Activated naive CD8-positive, alpha-beta T cell treated with anti-CD3 and anti-CD28 coated beads for 36 hours (primary cell): Measurements from ENCODE around the gene FYN. TPM values are rescaled to one million over a fixed set of nuclear protein-coding genes. Genes with fewer than 3 reads are reported as not detected.

Source experiments
- DNase-seq: peaks from one replicate; pipeline ENCODE4 v3.0.0; 2021
- H3K27ac Mint-ChIP-seq: one replicate; pipeline ENCODE4 v1.8.0; 2022; ENCODE audit warnings: mild to moderate bottlenecking, moderate library complexity, mixed read lengths
- H3K27me3 Mint-ChIP-seq: one replicate; pipeline ENCODE4 v1.8.0; 2022; ENCODE audit warnings: mild to moderate bottlenecking, mixed read lengths
- H3K36me3 Mint-ChIP-seq: one replicate; pipeline ENCODE4 v1.8.0; 2021; ENCODE audit warnings: mild to moderate bottlenecking, mixed read lengths
- H3K4me1 Mint-ChIP-seq: one replicate; pipeline ENCODE4 v1.8.0; 2021; ENCODE audit warnings: mixed read lengths
- H3K4me3 Mint-ChIP-seq: one replicate; pipeline ENCODE4 v1.8.0; 2022; ENCODE audit warnings: mild to moderate bottlenecking, moderate library complexity, mixed read lengths
- H3K9me3 Mint-ChIP-seq: one replicate; pipeline ENCODE4 v1.8.0; 2022; ENCODE audit warnings: mixed read lengths
- total RNA-seq, 2 experiments: library from RNA; stranded (reverse); gene quantifications; one replicate each; pipeline ENCODE4 v1.2.3, GENCODE V29; 2021

FYN gene
- total RNA-seq, 2 experiments from 2014 or later, result 390 to 395 TPM

DNA sequence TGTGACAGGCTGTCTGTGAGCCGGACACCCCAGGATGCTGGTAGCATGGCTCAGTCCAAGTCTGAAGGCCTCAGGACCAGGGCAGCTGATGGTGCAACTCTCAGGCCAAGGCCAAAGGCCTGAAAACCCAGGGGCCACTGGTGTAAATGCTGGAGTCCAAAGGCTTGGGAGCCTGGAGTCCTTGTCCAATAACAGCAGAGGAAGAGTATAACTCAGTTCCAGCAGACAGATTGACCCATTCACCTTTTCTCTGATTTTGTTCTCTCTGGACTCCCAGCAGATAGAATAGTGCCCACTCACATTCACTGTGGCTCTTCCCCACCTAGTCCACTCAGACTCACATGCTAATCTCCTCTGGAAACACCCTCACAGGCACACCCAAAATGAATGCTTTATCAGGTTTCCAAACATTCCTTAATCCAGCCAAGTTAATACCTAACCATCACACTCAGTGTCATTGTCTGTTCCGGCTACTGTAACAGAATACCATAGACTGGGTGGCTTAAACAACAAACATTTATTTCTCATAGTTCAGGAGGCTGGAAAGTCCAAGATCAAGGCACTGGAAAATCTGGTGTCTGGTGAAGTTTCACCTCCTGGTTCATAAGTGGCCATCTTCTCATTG lies 262.6 kb downstream of the FYN start:
- Mint-ChIP-seq H3K4me1 (peaks cover 8% of the 10 kb centered on the region), H3K4me3 (no peak overlapping the region), H3K36me3 (no peaks in the 10 kb centered on the region), H3K9me3 (no peaks in the 10 kb centered on the region), H3K27me3 (no peaks in the 10 kb centered on the region), H3K27ac (no peak overlapping the region)
- no peak for DNase-seq

Other genes starting within 250 kb of the FYN start
- under 1 TPM; 0.19 to 0.30 TPM for gene CCN6, start 180.7 kb upstream of the FYN start, total RNA-seq
- gene TUBE1, start 214.0 kb upstream of the FYN start, total RNA-seq, result 10 to 100 TPM; 30.3 to 31.1 TPM
- 1 to 10 TPM; 7.9 to 8.7 TPM for gene FAM229B, start 214.1 kb upstream of the FYN start, total RNA-seq